Measurements from ENCODE around the gene DRC3.

- TF ChIP-seq EZH2 (IDR thresholded peaks at IDR 0.05; ENCODE audit: borderline replicate concordance, low read depth, low read length, severe bottlenecking) (no peak), CTCF (IDR thresholded peaks at IDR 0.05; ENCODE audit: extremely low read depth in 1 of 2, insufficient read depth in 1 of 2, low read depth in 1 of 2, low read length in 2 of 2) (no peak), POLR2AphosphoS5 (IDR thresholded peaks at IDR 0.05; ENCODE audit: insufficient read depth, low read depth, low read length) (no peak), POLR2A (IDR thresholded peaks at IDR 0.05; ENCODE audit: low read depth, low read length) (no peak)
Observed at GRCh38 chr17:18005496-18005895, 32.8 kb downstream of the DRC3 start.
